A673 (cell line): ENCODE results near the gene SH2D1A.

Source experiments
- EZH2 ChIP-seq: fragments of 200-600 bp; sonication (generic); IDR thresholded peaks from 2 replicates; pipeline ENCODE4 v1.6.1; 2017; ENCODE audit warnings: borderline replicate concordance, low read depth, mild to moderate bottlenecking, mixed read lengths, antibody characterized with exemption, low read length; ENCODE audit not compliant: poor library complexity, severe bottlenecking
- TF ChIP-seq, protein P1 (sequence below): fragments of 300-800, 200-600 bp; sonication (generic); conservative IDR thresholded peaks from 2 replicates; pipeline ENCODE4 v1.5.1; 2017; ENCODE audit warnings: low read depth, mild to moderate bottlenecking, antibody characterized with exemption, low read length, moderate library complexity, mixed read lengths

DNA sequence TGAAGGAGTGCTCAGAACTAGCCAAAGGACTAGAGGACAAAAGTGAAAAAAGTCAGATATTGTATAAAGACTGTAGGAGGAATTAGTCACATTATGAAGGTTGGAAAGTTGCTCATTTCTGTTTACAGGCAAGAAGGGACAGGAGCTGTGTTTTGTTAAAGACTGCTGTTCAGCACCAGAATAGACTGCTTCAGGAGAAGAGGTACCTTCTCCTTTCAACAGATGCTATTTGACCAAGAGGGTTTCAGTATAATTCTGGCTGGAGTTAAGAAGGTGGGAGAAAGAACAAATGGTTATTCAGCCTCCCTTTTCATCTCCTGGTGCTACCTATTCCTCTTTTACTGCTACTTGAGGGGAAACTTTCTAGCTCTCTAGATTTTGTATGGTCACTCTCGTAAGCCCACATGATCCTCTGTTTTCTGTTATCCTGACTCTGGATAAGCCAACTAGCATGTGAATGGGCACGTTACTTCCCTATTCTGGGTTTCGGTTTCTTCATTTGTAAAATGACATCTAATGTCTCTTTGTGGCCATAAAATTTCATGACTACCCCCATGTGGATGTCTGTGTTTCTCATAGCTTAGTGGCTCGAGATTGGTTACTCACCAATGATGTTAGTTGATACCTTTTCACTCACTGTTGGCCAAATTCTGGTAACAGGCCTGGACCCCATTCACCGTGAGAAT is 68.9 kb downstream of the SH2D1A start:
- no peak for TF ChIP-seq EZH2
- TF ChIP-seq, protein P1, sequence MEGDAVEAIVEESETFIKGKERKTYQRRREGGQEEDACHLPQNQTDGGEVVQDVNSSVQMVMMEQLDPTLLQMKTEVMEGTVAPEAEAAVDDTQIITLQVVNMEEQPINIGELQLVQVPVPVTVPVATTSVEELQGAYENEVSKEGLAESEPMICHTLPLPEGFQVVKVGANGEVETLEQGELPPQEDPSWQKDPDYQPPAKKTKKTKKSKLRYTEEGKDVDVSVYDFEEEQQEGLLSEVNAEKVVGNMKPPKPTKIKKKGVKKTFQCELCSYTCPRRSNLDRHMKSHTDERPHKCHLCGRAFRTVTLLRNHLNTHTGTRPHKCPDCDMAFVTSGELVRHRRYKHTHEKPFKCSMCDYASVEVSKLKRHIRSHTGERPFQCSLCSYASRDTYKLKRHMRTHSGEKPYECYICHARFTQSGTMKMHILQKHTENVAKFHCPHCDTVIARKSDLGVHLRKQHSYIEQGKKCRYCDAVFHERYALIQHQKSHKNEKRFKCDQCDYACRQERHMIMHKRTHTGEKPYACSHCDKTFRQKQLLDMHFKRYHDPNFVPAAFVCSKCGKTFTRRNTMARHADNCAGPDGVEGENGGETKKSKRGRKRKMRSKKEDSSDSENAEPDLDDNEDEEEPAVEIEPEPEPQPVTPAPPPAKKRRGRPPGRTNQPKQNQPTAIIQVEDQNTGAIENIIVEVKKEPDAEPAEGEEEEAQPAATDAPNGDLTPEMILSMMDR = no peak
